Endothelial cell of umbilical vein (primary cell): ENCODE data around the gene ANAPC16. TPM values are rescaled to one million over a fixed set of nuclear protein-coding genes. Genes with fewer than 3 reads are reported as not detected.

Experiments
- BruUV-seq: library from RNA; stranded (reverse); fragments of 400-500 nt; replicated peaks from 2 replicates; lab custom pipeline; 2021; lab: Mats Ljungman, UMichigan
- CTCF ChIA-PET: fragments of 300-600, 350-600 bp; sonication (Branson Sonifier 250); formaldehyde crosslinking; loops from one replicate; lab custom pipeline; 2021; ENCODE audit warnings: antibody characterized with exemption, inconsistent platforms; lab: Charles Lee
- POLR2A ChIA-PET: fragments of 300-600, 350-600 bp; sonication (Branson Sonifier 250); formaldehyde crosslinking; loops from one replicate; lab custom pipeline; 2021; ENCODE audit warnings: antibody characterized with exemption, inconsistent platforms; lab: Charles Lee
- DNase-seq: peaks from one replicate; pipeline ENCODE4 v3.0.0-alpha.2; 2011; ENCODE audit warnings: low read depth, low spot score
- FAIRE-seq: peaks from 2 replicates; lab custom pipeline; 2011; peaks lifted over from hg19 to GRCh38; lab: Jason Lieb, UNC
- H2AFZ ChIP-seq: 2 replicates; pipeline ENCODE4 v1.6.0; 2012; ENCODE audit warnings: low read depth, low read length, control low read depth, inconsistent platforms
- H3K27ac ChIP-seq: 2 replicates; pipeline ENCODE4 v1.5.1; 2011; ENCODE audit warnings: low read depth, mild to moderate bottlenecking, control low read depth, low read length, moderate library complexity; ENCODE audit not compliant: insufficient read depth
- H3K27me3 ChIP-seq, 2 experiments: 2 replicates each; pipeline versions ENCODE4 v1.6.0 to v1.6.1; 2011; ENCODE audit warnings: low read length in 2 of 2, mixed read lengths in 1 of 2; ENCODE audit not compliant: control insufficient read depth in 2 of 2, insufficient read depth in 2 of 2
- H3K36me3 ChIP-seq, 2 experiments: 2 replicates in 1 of 2; 3 replicates in 1 of 2; pipeline ENCODE4 v1.5.1; 2011; ENCODE audit warnings: low read length in 2 of 2, mild to moderate bottlenecking in 1 of 2, moderate library complexity in 1 of 2; ENCODE audit not compliant: control insufficient read depth in 2 of 2, insufficient read depth in 2 of 2; ENCODE audit errors: extremely low read depth in 1 of 2
- H3K4me1 ChIP-seq: 3 replicates; pipeline ENCODE4 v1.5.1; 2011; ENCODE audit warnings: mild to moderate bottlenecking, low read length; ENCODE audit not compliant: control insufficient read depth, insufficient read depth; ENCODE audit errors: extremely low read depth
- H3K4me2 ChIP-seq: 2 replicates; pipeline ENCODE4 v1.6.1; 2011; ENCODE audit warnings: low read length, control low read depth, mixed read lengths; ENCODE audit not compliant: insufficient read depth
- H3K4me3 ChIP-seq, 3 experiments: fragments of 200-600 bp in 1 of 3; sonication (generic), shearing (Covaris generic) in 1 of 3; replicated peaks in 1 of 3; 2 replicates each; pipeline ENCODE4 v1.5.1; 2011 to 2016; ENCODE audit warnings: control low read depth in 3 of 3, low read length in 3 of 3, mild to moderate bottlenecking in 2 of 3, inconsistent platforms in 1 of 3, low read depth in 1 of 3, moderate library complexity in 1 of 3; ENCODE audit not compliant: insufficient read depth in 1 of 3
- H3K79me2 ChIP-seq: 2 replicates; pipeline ENCODE4 v1.6.0; 2012; ENCODE audit warnings: low read length, inconsistent platforms; ENCODE audit not compliant: control insufficient read depth, insufficient read depth
- H3K9ac ChIP-seq: replicated peaks from 2 replicates; pipeline ENCODE3; 2011; ENCODE audit warnings: low read length, control low read depth; ENCODE audit not compliant: insufficient read depth; ENCODE audit errors: extremely low read depth
- H3K9me1 ChIP-seq: replicated peaks from 3 replicates; pipeline ENCODE4 v1.6.0; 2011; ENCODE audit warnings: mild to moderate bottlenecking, low read length; ENCODE audit not compliant: control insufficient read depth, insufficient read depth; ENCODE audit errors: extremely low read depth
- H3K9me3 ChIP-seq: replicated peaks from 2 replicates; pipeline ENCODE4 v1.5.1; 2012; ENCODE audit warnings: low read length, inconsistent platforms; ENCODE audit not compliant: control insufficient read depth, insufficient read depth
- H4K20me1 ChIP-seq: replicated peaks from 2 replicates; pipeline ENCODE3; 2011; ENCODE audit warnings: mild to moderate bottlenecking, low read length; ENCODE audit not compliant: control insufficient read depth, insufficient read depth; ENCODE audit errors: extremely low read depth
- CTCF ChIP-seq, 2 donors: IDR thresholded peaks; 1 replicate in 1 of 2; 2 replicates in 1 of 2; pipeline ENCODE4 v1.5.1; 2011; ENCODE audit warnings: low read length in 2 of 2, mild to moderate bottlenecking in 2 of 2, moderate library complexity in 2 of 2, control low read depth in 1 of 2, inconsistent platforms in 1 of 2, low read depth in 1 of 2; ENCODE audit not compliant: insufficient read depth in 1 of 2; ENCODE audit errors: extremely low read depth in 1 of 2
- EZH2 ChIP-seq: IDR thresholded peaks from 2 replicates; pipeline ENCODE4 v1.6.1; 2012; ENCODE audit warnings: borderline replicate concordance, low read depth, mild to moderate bottlenecking, moderate library complexity, low read length, inconsistent platforms; ENCODE audit not compliant: severe bottlenecking
- FOS ChIP-seq: IDR thresholded peaks from 2 replicates; pipeline ENCODE4 v1.6.1; 2011; ENCODE audit warnings: mild to moderate bottlenecking, low read length, moderate library complexity, borderline replicate concordance; ENCODE audit not compliant: insufficient read depth
- GATA2 ChIP-seq: IDR thresholded peaks from 2 replicates; pipeline ENCODE4 v1.7.0; 2011; ENCODE audit warnings: low read depth, mild to moderate bottlenecking, moderate library complexity, mixed read lengths, low read length; ENCODE audit not compliant: insufficient read length, insufficient read depth
- JUN ChIP-seq: IDR thresholded peaks from 2 replicates; pipeline ENCODE4 v1.6.1; 2011; ENCODE audit warnings: borderline replicate concordance, low read depth; ENCODE audit not compliant: insufficient read length, insufficient read depth
- MAX ChIP-seq: IDR thresholded peaks from 2 replicates; pipeline ENCODE4 v1.6.1; 2011; ENCODE audit not compliant: insufficient read depth, insufficient read length
- POLR2A ChIP-seq: IDR thresholded peaks from 2 replicates; pipeline ENCODE4 v1.6.1; 2012; ENCODE audit warnings: low read depth, mild to moderate bottlenecking, control low read depth, low read length
- dilution Hi-C: fragments of 300-500 bp; cut with MboI; formaldehyde crosslinking; loops from one replicate; pipeline ENCODE4 v1.15.0; 2019; ENCODE audit warnings: low sequenced_read_pairs; ENCODE audit not compliant: extremely low pct_ligation_motif_present
- intact Hi-C: fragments of 100-400 bp; cut with micrococcal nuclease; formaldehyde crosslinking; loops from one replicate; pipeline ENCODE4 v1.10.0; 2022
- polyA plus RNA-seq, 4 experiments: library from polyadenylated mRNA; depleted of rRNA in 3 of 4; stranded (reverse) in 3 of 4; unstranded in 1 of 4; fragments of >200 nt; gene quantifications; 2 replicates each; pipeline versions ENCODE4 v1.2.1 to v1.2.3, GENCODE V29; 2011 to 2012; ENCODE audit warnings: missing spikeins in 1 of 4
- total RNA-seq: library from RNA; stranded (reverse); gene quantifications from 2 replicates; pipeline ENCODE4 v1.2.3, GENCODE V29; 2021

ANAPC16 gene
- total and polyA plus RNA-seq, 2 donors (not counting 3 experiments of a cell fraction or from before 2014, with no cell fraction given) = 38.1 to 44.4 TPM

GRCh38 chr10:72226418-72227027, 10.7 kb downstream of the ANAPC16 start:
- no peak for FAIRE-seq
- Histone ChIP-seq H4K20me1 (no peaks in the 10 kb centered on the region), H2AFZ (no peak overlapping the region), H3K4me2 (no peak overlapping the region), H3K27me3 (no peaks in the 10 kb centered on the region), H3K9me1 (no peaks in the 10 kb centered on the region), H3K27ac (no peak overlapping the region), H3K36me3 (peaks cover 0 to 2% of the 10 kb centered on the region in 2 experiments), H3K9me3 (no peaks in the 10 kb centered on the region), H3K4me1 (peaks cover 11% of the 10 kb centered on the region), H3K9ac (no peak overlapping the region), H3K4me3 (no peak overlapping the region), H3K79me2 (no peaks in the 10 kb centered on the region)
- dilution Hi-C loops = no loop called here
- ChIA-PET CTCF (interaction anchor here (9.4 kb wide), 1 partner anchor 101 kb away, joined by 193 read pairs; no protein-coding TSS in a partner anchor), POLR2A (no interaction called here)
- DNase-seq = no peak
- BruUV-seq = no TSS peak
- intact Hi-C loops = no loop called here
- TF ChIP-seq JUN = no peak
- no peak for TF ChIP-seq EZH2
- no peak for TF ChIP-seq FOS
- TF ChIP-seq POLR2A = no peak
- no peak for TF ChIP-seq MAX
- TF ChIP-seq GATA2 = no peak
- no peak for TF ChIP-seq CTCF (IDR thresholded peaks at IDR 0.05; ENCODE audit: extremely low read depth in 1 of 2, insufficient read depth in 1 of 2, low read depth in 1 of 2, low read length in 2 of 2)
